GM23248 (cell line): ENCODE data around the gene HLA-B. TPM values are rescaled to one million over a fixed set of nuclear protein-coding genes. Genes with fewer than 3 reads are reported as not detected.

ENCODE experiments used
- DNase-seq: peaks from one replicate; pipeline ENCODE4 v3.0.0-alpha.2; 2015
- H2AFZ ChIP-seq: fragments of 200-600 bp; sonication (generic); 2 replicates; pipeline ENCODE4 v1.6.1; 2016; ENCODE audit warnings: antibody characterized with exemption
- H3F3A ChIP-seq: fragments of 200-600 bp; sonication (generic); 2 replicates; pipeline ENCODE4 v1.6.1; 2016; ENCODE audit warnings: mild to moderate bottlenecking, antibody characterized with exemption, mixed run types; ENCODE audit not compliant: insufficient read depth
- H3K27ac ChIP-seq: fragments of 200-600 bp; sonication (generic); 2 replicates; pipeline ENCODE4 v1.5.1; 2016; ENCODE audit warnings: mild to moderate bottlenecking
- H3K27me3 ChIP-seq: fragments of 200-600 bp; sonication (generic); replicated peaks from 2 replicates; pipeline ENCODE4 v1.6.1; 2016; ENCODE audit warnings: mild to moderate bottlenecking; ENCODE audit not compliant: insufficient read depth
- H3K36me3 ChIP-seq: fragments of 200-600 bp; sonication (generic); 2 replicates; pipeline ENCODE4 v1.6.1; 2016; ENCODE audit warnings: low read depth, mild to moderate bottlenecking
- H3K4me1 ChIP-seq: fragments of 200-600 bp; sonication (generic); 2 replicates; pipeline ENCODE4 v1.6.1; 2016; ENCODE audit warnings: mild to moderate bottlenecking; ENCODE audit not compliant: insufficient read depth
- H3K4me2 ChIP-seq: fragments of 200-600 bp; sonication (generic); one replicate; pipeline ENCODE4 v1.6.1; 2016; ENCODE audit warnings: mild to moderate bottlenecking; ENCODE audit not compliant: unreplicated experiment
- H3K4me3 ChIP-seq: fragments of 200-600 bp; sonication (generic); 2 replicates; pipeline ENCODE4 v1.5.1; 2016; ENCODE audit warnings: mild to moderate bottlenecking
- H3K79me2 ChIP-seq: fragments of 200-600 bp; sonication (generic); 2 replicates; pipeline ENCODE4 v1.6.1; 2016; ENCODE audit warnings: mild to moderate bottlenecking; ENCODE audit not compliant: insufficient read depth
- H3K9ac ChIP-seq: fragments of 200-600 bp; sonication (generic); 2 replicates; pipeline ENCODE4 v1.6.1; 2016; ENCODE audit warnings: mild to moderate bottlenecking
- H3K9me2 ChIP-seq: fragments of 200-600 bp; sonication (generic); 2 replicates; pipeline ENCODE4 v1.6.1; 2016; ENCODE audit warnings: mixed run types, mild to moderate bottlenecking, moderate library complexity; ENCODE audit not compliant: insufficient read depth
- H3K9me3 ChIP-seq: fragments of 200-600 bp; sonication (generic); one replicate; pipeline ENCODE4 v1.6.1; 2017; ENCODE audit warnings: low read depth
- H4K20me1 ChIP-seq: fragments of 200-600 bp; sonication (generic); 2 replicates; pipeline ENCODE4 v1.6.0; 2016; ENCODE audit not compliant: insufficient read depth
- EZH2 ChIP-seq: fragments of 200-600 bp; sonication (generic); IDR thresholded peaks from 2 replicates; pipeline ENCODE4 v1.6.1; 2018; ENCODE audit warnings: antibody characterized with exemption, mild to moderate bottlenecking; ENCODE audit not compliant: insufficient read depth, poor library complexity, severe bottlenecking
- EZH2phosphoT487 ChIP-seq: fragments of 200-600 bp; sonication (generic); IDR thresholded peaks from 2 replicates; pipeline ENCODE4 v1.6.1; 2018; ENCODE audit warnings: antibody characterized with exemption, moderate library complexity, mild to moderate bottlenecking, low read depth; ENCODE audit not compliant: insufficient read depth
- WGBS, 2 experiments: methylation state at CpG; one replicate each; pipeline ENCODE4 v1.1.6; 2015 to 2017; ENCODE audit warnings: low lambda C conversion rate in 2 of 2, low coverage in 1 of 2; ENCODE audit errors: missing lambda C conversion rate in 2 of 2; 5-methylcytosine and 5-hydroxymethylcytosine counted together
- in situ Hi-C: fragments of 300-500 bp; cut with MboI; formaldehyde crosslinking; loops from 2 replicates; pipeline ENCODE4 v1.15.0; 2020
- polyA plus RNA-seq: library from polyadenylated mRNA; unstranded; fragments of >200 nt; fragmentation: Nextera tagmentation; extraction: Ambion mirVana; gene quantifications from 2 replicates; pipeline ENCODE4 v1.2.1, GENCODE V29; 2016
- total RNA-seq: library from RNA; depleted of rRNA; stranded (reverse); fragments of >200 nt; shearing (Covaris generic); gene quantifications from 2 replicates; pipeline ENCODE4 v1.2.3, GENCODE V29; 2014

HLA-B gene
- total and polyA plus RNA-seq, 2 experiments from 2014 or later, result 87.9 to 192 TPM

DNA sequence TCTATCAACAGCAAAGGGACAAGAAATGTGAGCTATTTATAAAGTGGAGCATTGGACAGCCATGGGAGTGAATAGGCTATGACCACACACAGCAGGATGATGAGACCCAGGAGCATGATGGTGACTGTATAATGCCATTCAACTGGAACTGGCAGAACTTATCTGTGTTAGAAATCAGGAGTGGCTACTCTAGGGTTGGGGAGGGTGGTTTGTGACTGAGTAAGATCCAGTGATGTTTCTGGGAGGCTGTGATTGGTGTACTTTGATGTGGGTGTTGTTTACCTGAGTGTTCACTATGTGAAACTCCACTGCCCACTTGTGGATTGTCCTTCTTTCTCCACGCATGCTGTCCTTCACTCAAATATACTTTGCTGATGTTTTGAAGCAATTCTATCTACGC is 11.5 kb upstream of the HLA-B start:
- WGBS, 2 experiments, result 87 to 91% methylated on average over 2 of the region's 2 CpGs
- in situ Hi-C loops, result loop anchor here (10.0 kb wide), 1 partner anchor 164 kb away; no protein-coding TSS in a partner anchor
- no peak for DNase-seq
- H3K79me2 ChIP-seq, result no peaks in the 10 kb centered on the region
- H3K9ac ChIP-seq, result no peak overlapping the region
- no peak overlapping the region for H3K4me2 ChIP-seq
- no peaks in the 10 kb centered on the region for H3K9me3 ChIP-seq
- no peaks in the 10 kb centered on the region for H4K20me1 ChIP-seq
- no peaks in the 10 kb centered on the region for H3K9me2 ChIP-seq
- H3K36me3 ChIP-seq, result no peaks in the 10 kb centered on the region
- H3K4me1 ChIP-seq, result no peaks in the 10 kb centered on the region
- no peak overlapping the region for H3K27ac ChIP-seq
- no peaks in the 10 kb centered on the region for H3F3A ChIP-seq
- H3K4me3 ChIP-seq, result no peak overlapping the region
- H2AFZ ChIP-seq, result no peak overlapping the region
- no peak for TF ChIP-seq EZH2
- TF ChIP-seq EZH2phosphoT487, result no peak
- H3K27me3 ChIP-seq, result peaks cover 30% of the 10 kb centered on the region

DNA sequence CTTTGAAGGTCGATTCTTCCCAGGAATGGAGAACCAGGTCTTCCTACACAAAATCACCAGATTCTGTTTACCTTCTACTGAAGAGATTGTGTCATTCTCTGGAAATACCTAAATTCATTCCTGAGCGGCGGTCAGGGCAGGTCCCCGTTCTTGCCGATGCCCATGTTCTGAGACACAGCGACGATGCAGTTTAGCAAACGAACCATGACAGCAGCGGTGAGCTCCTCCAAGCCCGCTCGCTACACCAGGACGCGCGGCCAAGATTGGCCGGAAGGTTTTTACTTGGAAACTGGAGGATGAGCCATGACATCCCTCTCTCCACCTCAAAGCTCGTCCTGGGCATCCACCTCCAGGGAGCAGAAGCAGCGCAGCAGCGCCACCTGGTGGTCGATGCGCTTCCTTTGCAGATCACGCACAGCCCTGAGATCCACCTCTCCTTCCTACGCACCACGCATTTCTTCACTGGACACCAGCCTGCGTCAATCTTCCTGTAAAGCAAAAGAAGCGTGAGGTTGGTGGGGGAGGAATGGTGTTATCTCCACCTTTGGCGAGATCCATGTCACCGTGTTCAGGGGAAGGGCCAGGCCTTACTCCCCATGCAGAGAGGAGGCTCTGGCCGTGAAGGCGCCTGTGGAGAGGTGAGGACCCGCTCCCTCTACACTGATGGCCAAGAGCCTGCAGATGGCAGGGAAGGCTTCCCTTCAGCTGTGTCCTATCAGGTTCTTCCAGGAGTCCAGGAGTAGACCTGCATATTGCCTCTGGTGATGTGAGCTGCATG is 9.9 kb upstream of the HLA-B start:
- Histone ChIP-seq H3K9me2 (no peaks in the 10 kb centered on the region), H4K20me1 (no peaks in the 10 kb centered on the region), H3K79me2 (no peaks in the 10 kb centered on the region), H3K4me2 (peak overlapping the region; percentile 68), H3K4me3 (peak overlapping the region; percentile 38; the same call in 1 of the 2 replicates), H3K36me3 (no peaks in the 10 kb centered on the region), H3K9ac (no peak overlapping the region), H3K4me1 (no peaks in the 10 kb centered on the region), H3K9me3 (no peaks in the 10 kb centered on the region), H3F3A (no peaks in the 10 kb centered on the region), H3K27me3 (peaks cover 41% of the 10 kb centered on the region), H2AFZ (peak overlapping the region; percentile 42; the same call in 1 of the 2 replicates), H3K27ac (no peak overlapping the region)
- peak; percentile 91 for DNase-seq
- TF ChIP-seq EZH2phosphoT487, result no peak
- no peak for TF ChIP-seq EZH2
- 6 to 9% methylated on average over 30 of the region's 30 CpGs for WGBS, 2 experiments
- in situ Hi-C loops, result loop anchor here (10.0 kb wide), 1 partner anchor 162 kb away; no protein-coding TSS in a partner anchor

DNA sequence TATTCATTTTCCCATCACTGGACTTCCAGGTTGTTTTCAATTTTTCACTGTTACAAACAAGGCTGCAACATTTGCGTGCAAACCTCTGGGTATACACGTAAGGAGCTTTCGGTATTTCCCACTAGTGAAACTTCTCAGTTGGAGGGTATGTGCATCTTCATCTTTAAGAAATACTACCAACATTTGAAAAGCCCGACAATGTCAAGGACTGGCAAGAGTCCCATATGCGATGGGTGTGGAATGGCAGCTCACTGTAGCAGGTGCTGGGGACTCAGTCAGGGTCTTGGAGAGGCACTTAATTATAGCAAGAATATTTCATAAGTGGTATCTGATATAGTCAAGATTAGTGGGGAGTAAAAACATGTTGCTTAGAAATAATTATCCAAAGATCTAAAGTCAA is 8.9 kb upstream of the HLA-B start:
- Histone ChIP-seq H3K27me3 (peaks cover 45% of the 10 kb centered on the region), H3F3A (no peaks in the 10 kb centered on the region), H3K79me2 (no peaks in the 10 kb centered on the region), H3K36me3 (no peaks in the 10 kb centered on the region), H3K4me2 (no peak overlapping the region), H3K9ac (no peak overlapping the region), H3K4me3 (no peak overlapping the region), H3K27ac (no peak overlapping the region), H3K9me3 (no peaks in the 10 kb centered on the region), H4K20me1 (no peaks in the 10 kb centered on the region), H3K4me1 (no peaks in the 10 kb centered on the region), H3K9me2 (no peaks in the 10 kb centered on the region), H2AFZ (no peak overlapping the region)
- WGBS, 2 experiments, result 63 to 65% methylated on average over 5 of the region's 5 CpGs
- peak; percentile 63 for TF ChIP-seq EZH2
- TF ChIP-seq EZH2phosphoT487, result no peak
- DNase-seq, result no peak
- in situ Hi-C loops, result loop anchor here (10.0 kb wide), 1 partner anchor 161 kb away; no protein-coding TSS in a partner anchor

DNA sequence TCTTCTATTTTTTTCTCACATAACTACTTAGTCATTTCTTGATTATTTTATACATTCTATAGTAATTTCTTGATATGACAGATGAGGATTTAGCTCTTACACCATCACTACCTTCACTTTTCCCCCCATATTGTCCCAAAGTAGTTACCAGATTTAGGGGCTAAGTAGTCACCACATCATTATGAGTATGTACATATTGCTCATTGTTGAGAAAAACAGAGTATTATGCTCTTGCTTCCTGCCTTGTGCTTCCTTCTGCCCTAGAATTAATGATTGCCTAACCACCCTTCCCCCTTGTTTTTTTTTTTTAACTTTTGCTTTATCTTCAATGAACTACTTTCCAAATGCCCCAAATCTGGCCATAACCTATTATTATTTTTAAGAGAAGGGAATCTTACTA is 6.8 kb upstream of the HLA-B start:
- no peak overlapping the region for H3K9ac ChIP-seq
- H3K4me2 ChIP-seq, result no peak overlapping the region
- H3K4me1 ChIP-seq, result no peaks in the 10 kb centered on the region
- H4K20me1 ChIP-seq, result no peaks in the 10 kb centered on the region
- H3K79me2 ChIP-seq, result no peaks in the 10 kb centered on the region
- TF ChIP-seq EZH2 (no peak), EZH2phosphoT487 (no peak)
- H3K9me3 ChIP-seq, result no peaks in the 10 kb centered on the region
- peaks cover 53% of the 10 kb centered on the region for H3K27me3 ChIP-seq
- H3K4me3 ChIP-seq, result no peak overlapping the region
- no peak overlapping the region for H2AFZ ChIP-seq
- no peaks in the 10 kb centered on the region for H3F3A ChIP-seq
- H3K27ac ChIP-seq, result no peak overlapping the region
- no peak for DNase-seq
- H3K9me2 ChIP-seq, result no peaks in the 10 kb centered on the region
- H3K36me3 ChIP-seq, result no peaks in the 10 kb centered on the region
- in situ Hi-C loops, result loop anchor here (10.0 kb wide), 1 partner anchor 159 kb away; no protein-coding TSS in a partner anchor
